ENCODE data around the gene VPS18.

The VPS18 gene

GRCh38 chr15:40850576-40851112 is 43.6 kb upstream of the VPS18 start:
- Histone ChIP-seq H3K27ac (no peak overlapping the region), H3K4me3 (no peak overlapping the region)
- no peak for DNase-seq (ENCODE audit: low spot score)
- no peak for TF ChIP-seq CTCF (IDR thresholded peaks at IDR 0.05)

GRCh38 chr15:40852529-40852928 is 41.7 kb upstream of the VPS18 start:
- Histone ChIP-seq H3K27ac (no peak overlapping the region), H3K4me3 (no peak overlapping the region)
- TF ChIP-seq CTCF (IDR thresholded peaks at IDR 0.05) = no peak
- DNase-seq (ENCODE audit: low spot score) = no peak

GRCh38 chr15:40853241-40853890 is 40.9 kb upstream of the VPS18 start:
- Histone ChIP-seq H3K4me3 (no peak overlapping the region), H3K27ac (no peak overlapping the region)
- DNase-seq (ENCODE audit: low spot score) = no peak
- TF ChIP-seq CTCF (IDR thresholded peaks at IDR 0.05) = no peak

GRCh38 chr15:40854161-40854560 is 40.1 kb upstream of the VPS18 start:
- H3K4me3 ChIP-seq = no peak overlapping the region
- TF ChIP-seq CTCF (IDR thresholded peaks at IDR 0.05) = no peak
- DNase-seq (ENCODE audit: low spot score) = no peak
- H3K27ac ChIP-seq = no peak overlapping the region

GRCh38 chr15:40855706-40856234 is 38.5 kb upstream of the VPS18 start:
- TF ChIP-seq CTCF (IDR thresholded peaks at IDR 0.05) = no peak
- no peak for DNase-seq (ENCODE audit: low spot score)
- Histone ChIP-seq H3K4me3 (no peak overlapping the region), H3K27ac (no peak overlapping the region)

- H3K27ac ChIP-seq = no peak overlapping the region
- TF ChIP-seq CTCF (IDR thresholded peaks at IDR 0.05) = no peak
- H3K4me3 ChIP-seq = no peak overlapping the region
- DNase-seq (ENCODE audit: low spot score) = no peak
Measured at GRCh38 chr15:40856746-40857145, 37.5 kb upstream of the VPS18 start.
